Skin epidermis (tissue), 12 donors: Measurements from ENCODE around the gene ITPKC.
"Not testable (repeated sequence)": the region's sequence is repeated elsewhere in the genome, so short reads cannot be mapped to it uniquely, and the experiment has no call there.

Experiments
- H3K27ac ChIP-seq, 21 experiments: fragments of 200-600 bp; sonication (generic) in 11 of 21; one replicate each; pipeline ENCODE4 v1.5.0; 2020; ENCODE audit warnings: mild to moderate bottlenecking in 3 of 21, inconsistent platforms in 2 of 21, moderate library complexity in 2 of 21
- H3K4me3 ChIP-seq, 7 experiments: fragments of 200-600 bp; sonication (generic) in 2 of 7; one replicate each; pipeline ENCODE4 v1.5.0; 2020; ENCODE audit warnings: inconsistent platforms in 2 of 7, mild to moderate bottlenecking in 2 of 7, moderate library complexity in 1 of 7

ITPKC gene

GRCh38 chr19:40709817-40710216, 7.1 kb upstream of the ITPKC start:
- H3K27ac ChIP-seq = peak overlapping the region in 1 of 21 experiments; percentile 7
- H3K4me3 ChIP-seq = no peak overlapping the region

- Histone ChIP-seq H3K4me3 (peak overlapping the region in 2 of 7 experiments; percentile 66 to 87), H3K27ac (peak overlapping the region in 19 of 21 experiments; percentile 91 to 99 (median 95))
These were observed 3.0 kb upstream of the ITPKC start for GRCh38 chr19:40713939-40714338.

GRCh38 chr19:40714441-40715299, 2.2 kb upstream of the ITPKC start:
- Histone ChIP-seq H3K4me3 (peak overlapping the region; percentile 27 to 87 (median 51)), H3K27ac (peak overlapping the region; percentile 78 to 99 (median 95))

- Histone ChIP-seq H3K4me3 (peak overlapping the region; percentile 51 to 87 (median 66)), H3K27ac (peak overlapping the region; percentile 54 to 99 (median 95))
These were observed 856 bp upstream of the ITPKC start for GRCh38 chr19:40716031-40716481.

GRCh38 chr19:40717325-40717879, 490 bp downstream of the ITPKC start:
- peak overlapping the region; percentile 73 to 99 (median 95) for H3K27ac ChIP-seq
- H3K4me3 ChIP-seq = peak overlapping the region; percentile 51 to 87 (median 66)

GRCh38 chr19:40717880-40718773, 1.2 kb downstream of the ITPKC start:
- Histone ChIP-seq H3K4me3 (peak overlapping the region; percentile 51 to 87 (median 66)), H3K27ac (peak overlapping the region; percentile 73 to 99 (median 95))

- Histone ChIP-seq H3K4me3 (peak overlapping the region; percentile 51 to 87 (median 66)), H3K27ac (peak overlapping the region; percentile 73 to 99 (median 95))
These were observed 2.0 kb downstream of the ITPKC start for GRCh38 chr19:40718774-40719391.

- peak overlapping the region; percentile 15 to 99 (median 95) for H3K27ac ChIP-seq
- peak overlapping the region; percentile 51 to 87 (median 66) for H3K4me3 ChIP-seq
These were observed 2.5 kb downstream of the ITPKC start for GRCh38 chr19:40719414-40719894.

- Histone ChIP-seq H3K27ac (peak overlapping the region in 19 of 21 experiments; percentile 32 to 99 (median 95)), H3K4me3 (peak overlapping the region in 3 of 7 experiments; percentile 7 to 87 (median 66))
These were observed 4.2 kb downstream of the ITPKC start for GRCh38 chr19:40721140-40721486.

GRCh38 chr19:40721936-40722661, 5.2 kb downstream of the ITPKC start:
- peak overlapping the region in 1 of 7 experiments; percentile 8 for H3K4me3 ChIP-seq
- H3K27ac ChIP-seq = peak overlapping the region in 17 of 21 experiments; percentile 13 to 99 (median 95)

- no peak overlapping the region for H3K4me3 ChIP-seq
- no peak overlapping the region for H3K27ac ChIP-seq
These were observed 6.8 kb downstream of the ITPKC start for GRCh38 chr19:40723661-40724254.

- Histone ChIP-seq H3K4me3 (no peak overlapping the region), H3K27ac (no peak overlapping the region)
These were observed 7.4 kb downstream of the ITPKC start for GRCh38 chr19:40724315-40724714.

GRCh38 chr19:40724855-40725254, 7.9 kb downstream of the ITPKC start:
- no peak overlapping the region for H3K4me3 ChIP-seq
- H3K27ac ChIP-seq = peak overlapping the region in 2 of 21 experiments; percentile 1 to 10

GRCh38 chr19:40726279-40726678, 9.4 kb downstream of the ITPKC start:
- H3K27ac ChIP-seq = no peak overlapping the region
- H3K4me3 ChIP-seq = no peak overlapping the region

GRCh38 chr19:40730065-40730464, 13.2 kb downstream of the ITPKC start:
- not testable (repeated sequence) for H3K27ac ChIP-seq, H3K4me3 ChIP-seq

- H3K4me3 ChIP-seq, H3K27ac ChIP-seq: not testable (repeated sequence)
These were observed 15.4 kb downstream of the ITPKC start for GRCh38 chr19:40732304-40732703.

- H3K27ac ChIP-seq = peak overlapping the region in 1 of 21 experiments; percentile 13
These were observed 16.2 kb downstream of the ITPKC start for GRCh38 chr19:40733149-40733548.

More at GRCh38 chr19:40733149-40733548, 16.2 kb downstream of the ITPKC start:
- H3K4me3 ChIP-seq = no peak overlapping the region
